GM18505 (cell line): Measurements from ENCODE around the gene PRR23E.

Experiments used
- ATAC-seq: cut with Tn5 transposase; IDR thresholded peaks from one replicate; pipeline ENCODE4 v1.9.1; 2021; ENCODE audit not compliant: unreplicated experiment
- POLR2A ChIP-seq: IDR thresholded peaks from 4 replicates; pipeline ENCODE4 v1.6.1; 2011; ENCODE audit warnings: borderline replicate concordance; ENCODE audit not compliant: insufficient read depth, insufficient read length; ENCODE audit errors: extremely low read depth

The PRR23E gene

GRCh38 chr3:127170814-127171213 is 22.1 kb upstream of the PRR23E start:
- no peak for TF ChIP-seq POLR2A
- ATAC-seq = no peak

GRCh38 chr3:127171320-127171719 is 21.6 kb upstream of the PRR23E start:
- no peak for TF ChIP-seq POLR2A
- no peak for ATAC-seq

- ATAC-seq = no peak
- TF ChIP-seq POLR2A = no peak
These were observed 21.2 kb upstream of the PRR23E start for GRCh38 chr3:127171721-127172120.

GRCh38 chr3:127172211-127172610 is 20.7 kb upstream of the PRR23E start:
- no peak for ATAC-seq
- no peak for TF ChIP-seq POLR2A

- TF ChIP-seq POLR2A = no peak
- no peak for ATAC-seq
These were observed 20.0 kb upstream of the PRR23E start for GRCh38 chr3:127172781-127173515.

- TF ChIP-seq POLR2A = no peak
- no peak for ATAC-seq
These were observed 19.3 kb upstream of the PRR23E start for GRCh38 chr3:127173516-127174166.

- TF ChIP-seq POLR2A = no peak
- ATAC-seq = no peak
These were observed 18.6 kb upstream of the PRR23E start for GRCh38 chr3:127174284-127174683.

GRCh38 chr3:127174715-127175140 is 18.2 kb upstream of the PRR23E start:
- ATAC-seq = no peak
- no peak for TF ChIP-seq POLR2A

- no peak for ATAC-seq
- no peak for TF ChIP-seq POLR2A
These were observed 17.7 kb upstream of the PRR23E start for GRCh38 chr3:127175272-127175671.

GRCh38 chr3:127177226-127177625 is 15.7 kb upstream of the PRR23E start:
- ATAC-seq = no peak
- TF ChIP-seq POLR2A = no peak

- ATAC-seq = no peak
- TF ChIP-seq POLR2A = no peak
These were observed 12.1 kb upstream of the PRR23E start for GRCh38 chr3:127180859-127181258.

GRCh38 chr3:127182431-127182830 is 10.5 kb upstream of the PRR23E start:
- ATAC-seq = no peak
- TF ChIP-seq POLR2A = no peak

- TF ChIP-seq POLR2A = no peak
- no peak for ATAC-seq
These were observed 9.8 kb upstream of the PRR23E start for GRCh38 chr3:127182848-127183714.

- TF ChIP-seq POLR2A = no peak
- no peak for ATAC-seq
These were observed 8.7 kb upstream of the PRR23E start for GRCh38 chr3:127183931-127184869.
